GM19468 (cell line): ENCODE data around the gene NCOR1.
A peak's percentile ranks its signal among the peaks of the same experiment; 100 is the strongest.

Experiments
- ATAC-seq: cut with Tn5 transposase; IDR thresholded peaks from one replicate; pipeline ENCODE4 v1.9.1; 2021; ENCODE audit warnings: mild to moderate bottlenecking, moderate library complexity, moderate number of reproducible peaks; ENCODE audit not compliant: unreplicated experiment; ENCODE audit errors: extremely low read depth

NCOR1 gene

DNA sequence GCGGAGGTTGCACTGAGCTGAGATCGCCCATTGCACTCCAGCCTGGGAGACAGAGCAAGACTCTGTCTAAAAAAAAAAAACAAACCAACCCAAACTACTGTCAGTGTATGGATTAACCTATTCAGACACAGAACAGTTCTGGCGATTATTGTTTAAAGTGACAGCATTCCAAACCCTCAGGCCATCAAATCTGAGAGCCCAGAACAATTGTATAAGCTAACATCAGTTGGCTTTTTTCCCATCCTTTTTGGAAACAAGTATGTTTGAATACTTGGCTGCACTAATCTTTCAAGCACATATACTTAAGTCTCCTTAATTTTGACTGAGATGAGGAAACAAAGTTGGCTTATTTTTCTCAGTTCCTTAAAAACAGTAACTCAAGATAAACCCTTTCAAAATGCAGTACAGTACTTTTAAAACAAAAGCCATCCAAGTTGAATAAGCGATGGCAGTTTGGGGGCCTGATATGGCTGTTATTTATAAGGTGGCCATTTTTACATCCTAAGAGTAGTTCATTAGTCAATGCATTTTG lies 217.2 kb downstream of the NCOR1 start:
- no peak for ATAC-seq

DNA sequence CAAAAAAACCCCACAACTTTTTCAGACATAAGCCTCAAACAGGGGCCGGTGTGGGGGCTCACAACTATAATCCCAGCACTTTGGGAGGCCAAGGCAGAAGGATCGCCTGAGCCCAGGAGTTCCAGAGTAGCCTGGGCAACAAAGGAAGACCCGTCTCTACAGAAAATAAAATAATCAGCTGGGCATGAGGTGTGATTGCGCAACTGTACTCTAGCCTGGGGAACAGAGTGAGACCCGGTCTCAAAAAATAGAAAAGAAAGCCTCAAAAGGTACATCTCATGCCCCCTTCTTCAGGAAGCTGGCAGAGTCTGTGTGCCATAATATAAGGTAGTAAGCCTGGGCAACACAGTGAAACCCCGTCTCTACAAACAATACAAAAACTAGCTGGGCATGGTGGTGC lies 219.0 kb downstream of the NCOR1 start:
- ATAC-seq: no peak

DNA sequence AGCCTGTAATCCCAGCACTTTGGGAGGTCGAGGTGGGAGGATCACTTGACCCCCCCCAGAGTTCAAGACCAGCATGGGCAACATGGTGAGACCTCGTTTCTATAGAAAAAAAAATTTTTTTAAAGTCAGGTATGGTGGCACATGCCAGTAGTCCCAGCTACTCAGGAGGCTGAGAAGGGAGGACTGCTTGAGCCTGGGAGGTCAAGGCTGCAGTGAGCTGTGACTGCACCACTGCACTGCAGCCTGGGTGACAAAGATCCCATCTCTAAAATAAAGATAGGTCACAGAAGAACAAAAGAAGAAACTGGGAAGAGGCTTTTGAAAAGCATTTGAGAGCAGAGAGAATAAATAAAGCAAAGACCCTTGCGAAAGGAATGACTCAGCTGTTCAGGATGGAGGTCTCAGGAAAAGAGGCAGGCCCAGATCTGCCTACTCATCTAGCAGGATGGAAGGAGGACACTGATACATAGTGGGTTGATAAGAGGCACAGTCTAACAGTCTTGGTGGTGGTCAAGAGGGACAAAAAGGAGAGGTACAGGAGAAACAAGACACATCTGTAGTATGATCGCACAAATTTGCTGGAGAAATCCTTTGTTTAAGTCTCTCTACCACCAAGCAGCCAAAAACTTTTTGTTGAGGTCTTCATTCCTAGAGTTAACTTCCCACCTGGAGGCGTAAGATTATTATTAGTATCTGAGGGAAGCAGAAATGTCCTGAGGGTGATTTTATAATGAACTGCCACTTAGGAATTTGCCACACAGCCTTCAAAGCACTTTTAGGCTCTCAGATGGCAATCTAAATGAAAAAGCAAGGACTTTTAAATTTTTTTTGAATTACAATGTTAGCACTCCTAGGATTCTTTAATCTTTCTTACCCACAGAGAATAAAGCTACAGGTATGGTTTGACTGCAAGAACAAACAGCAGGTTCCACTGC lies 233.4 kb downstream of the NCOR1 start:
- no peak for ATAC-seq

DNA sequence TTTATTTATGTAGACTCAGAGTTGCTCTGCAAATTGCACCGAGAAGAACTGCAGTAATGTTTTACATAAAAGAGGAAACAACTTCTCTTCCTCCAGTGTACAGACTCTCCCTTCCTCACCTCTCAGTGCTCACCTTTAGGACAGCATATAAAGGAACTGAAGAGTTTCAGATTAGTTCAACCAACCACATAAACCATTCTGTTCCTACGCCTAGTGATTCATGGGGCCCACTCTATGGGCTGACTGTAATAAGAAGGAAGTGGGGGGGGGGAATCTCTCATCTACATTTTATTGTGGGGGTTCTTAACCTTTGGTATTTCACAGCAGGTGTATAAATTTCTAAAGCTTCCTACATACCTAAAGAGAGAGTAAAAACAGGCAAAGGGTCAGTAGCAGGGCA lies 234.1 kb downstream of the NCOR1 start:
- peak; percentile 70 for ATAC-seq
